ENCODE results near the gene COL12A1. TPM values are rescaled to one million over a fixed set of nuclear protein-coding genes. Genes with fewer than 3 reads are reported as not detected.

COL12A1 gene
- total RNA-seq, 1 donor from 2014 or later = 11.3 TPM

DNA sequence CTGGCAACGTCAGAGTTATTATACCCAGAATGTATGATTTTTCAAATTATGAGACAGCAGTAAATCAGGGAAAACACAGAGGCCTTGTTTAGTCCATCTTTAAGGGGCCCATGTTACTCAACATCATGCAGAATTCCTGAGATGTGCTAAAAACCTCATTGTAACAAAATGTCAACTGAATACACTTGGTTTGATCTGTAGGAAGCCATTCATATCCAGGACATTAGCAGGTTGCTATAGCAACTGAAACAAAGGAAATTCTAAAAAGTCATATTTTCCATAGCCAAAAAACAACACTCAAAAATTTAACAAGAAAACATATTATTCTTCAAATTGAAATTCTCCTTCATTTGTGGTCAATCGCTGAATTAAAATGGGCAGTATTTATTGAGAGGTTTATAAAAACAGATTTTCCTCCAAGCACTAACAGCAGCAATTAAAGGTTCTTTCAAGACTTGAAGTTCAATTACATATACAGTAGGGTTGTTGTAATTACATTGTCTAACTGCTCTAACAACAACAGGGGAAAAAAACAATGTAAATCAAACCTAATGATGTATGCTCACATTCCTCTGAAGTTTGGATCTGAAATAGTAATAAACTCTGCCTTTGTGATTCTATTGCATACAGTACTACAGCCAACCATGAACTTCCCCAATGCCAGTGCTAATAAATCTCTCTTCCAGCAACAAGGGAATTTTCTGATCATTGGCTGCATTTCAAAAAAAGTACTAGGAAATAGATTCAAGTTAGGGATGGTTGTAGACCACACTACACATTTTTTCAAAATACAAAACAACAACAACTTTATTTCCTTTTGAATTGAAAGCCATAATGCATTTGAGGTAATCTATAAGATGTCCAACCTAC lies 34.9 kb downstream of the COL12A1 start:
- no peak for FAIRE-seq
- Histone ChIP-seq H3K27me3 (ENCODE audit: control insufficient read depth, insufficient read depth, low read length) (no peaks in the 10 kb centered on the region), H3K4me3 (ENCODE audit: low read depth, low read length) (no peak overlapping the region), H3K36me3 (ENCODE audit: control insufficient read depth, insufficient read depth, low read length) (no peaks in the 10 kb centered on the region)
- no peak for DNase-seq (ENCODE audit: low read depth)
- TF ChIP-seq, protein P1, sequence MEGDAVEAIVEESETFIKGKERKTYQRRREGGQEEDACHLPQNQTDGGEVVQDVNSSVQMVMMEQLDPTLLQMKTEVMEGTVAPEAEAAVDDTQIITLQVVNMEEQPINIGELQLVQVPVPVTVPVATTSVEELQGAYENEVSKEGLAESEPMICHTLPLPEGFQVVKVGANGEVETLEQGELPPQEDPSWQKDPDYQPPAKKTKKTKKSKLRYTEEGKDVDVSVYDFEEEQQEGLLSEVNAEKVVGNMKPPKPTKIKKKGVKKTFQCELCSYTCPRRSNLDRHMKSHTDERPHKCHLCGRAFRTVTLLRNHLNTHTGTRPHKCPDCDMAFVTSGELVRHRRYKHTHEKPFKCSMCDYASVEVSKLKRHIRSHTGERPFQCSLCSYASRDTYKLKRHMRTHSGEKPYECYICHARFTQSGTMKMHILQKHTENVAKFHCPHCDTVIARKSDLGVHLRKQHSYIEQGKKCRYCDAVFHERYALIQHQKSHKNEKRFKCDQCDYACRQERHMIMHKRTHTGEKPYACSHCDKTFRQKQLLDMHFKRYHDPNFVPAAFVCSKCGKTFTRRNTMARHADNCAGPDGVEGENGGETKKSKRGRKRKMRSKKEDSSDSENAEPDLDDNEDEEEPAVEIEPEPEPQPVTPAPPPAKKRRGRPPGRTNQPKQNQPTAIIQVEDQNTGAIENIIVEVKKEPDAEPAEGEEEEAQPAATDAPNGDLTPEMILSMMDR (IDR thresholded peaks at IDR 0.05; ENCODE audit: insufficient read depth, low read length, severe bottlenecking) = no peak

DNA sequence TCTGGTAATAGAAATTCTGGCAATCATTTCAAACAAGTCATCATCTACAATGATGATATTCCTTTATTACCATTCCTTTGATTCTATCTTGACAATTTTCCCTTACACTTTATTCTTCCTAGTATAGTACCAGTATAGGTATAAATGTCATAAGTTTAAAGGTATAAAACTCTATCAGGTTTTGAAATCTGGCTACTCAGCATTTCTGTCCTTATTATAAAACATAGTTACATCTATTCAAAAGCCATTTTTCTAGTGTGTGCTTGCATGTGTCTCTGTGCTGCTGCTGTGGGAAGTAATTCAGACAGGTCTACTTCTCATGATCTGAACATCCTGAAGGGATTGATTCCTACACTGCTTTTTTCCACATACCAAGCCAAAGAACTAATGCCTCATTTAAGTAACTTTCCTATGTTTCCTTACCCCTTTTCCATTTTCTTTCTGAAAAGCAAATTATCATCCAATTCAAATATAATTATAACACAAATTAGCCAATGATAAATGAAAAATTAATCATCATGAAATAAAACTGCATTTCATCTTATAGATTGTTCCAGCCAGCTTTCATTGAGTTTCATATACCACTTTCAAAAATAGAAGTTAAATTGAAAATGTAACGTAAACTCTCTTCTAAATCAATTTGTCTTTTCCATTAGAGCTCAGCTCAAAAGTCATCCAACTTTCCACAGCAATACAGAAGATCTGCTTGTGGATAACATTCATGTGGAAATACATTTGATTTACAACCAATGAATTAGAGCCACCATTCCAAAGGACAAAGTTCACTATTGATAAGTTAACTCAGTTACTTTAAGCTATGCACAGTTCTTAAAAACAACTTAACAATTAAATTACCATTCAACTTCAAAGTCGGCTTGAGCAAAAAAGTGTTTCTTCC lies 35.9 kb downstream of the COL12A1 start:
- H3K36me3 ChIP-seq (ENCODE audit: control insufficient read depth, insufficient read depth, low read length) = no peaks in the 10 kb centered on the region
- FAIRE-seq = no peak
- TF ChIP-seq, protein P1 (IDR thresholded peaks at IDR 0.05; ENCODE audit: insufficient read depth, low read length, severe bottlenecking) = no peak

DNA sequence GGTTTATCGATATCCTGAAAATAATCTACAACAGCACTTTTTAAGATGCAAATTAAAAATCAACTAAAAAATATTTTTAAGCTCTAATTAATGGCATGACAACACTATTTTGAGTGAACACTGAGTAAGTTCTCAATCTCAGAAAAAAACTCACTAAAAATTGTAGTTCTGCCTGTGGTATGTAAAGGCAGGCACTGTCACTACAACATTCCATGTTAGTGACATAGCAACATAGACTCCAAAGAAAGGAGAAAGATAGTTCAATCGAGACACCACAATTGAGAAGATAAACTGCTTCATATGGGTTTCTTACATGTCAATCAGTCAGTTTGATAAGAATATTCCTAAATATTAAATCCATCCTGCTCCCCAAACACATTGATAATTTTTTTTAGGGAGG lies 38.0 kb downstream of the COL12A1 start:
- H3K36me3 ChIP-seq (ENCODE audit: control insufficient read depth, insufficient read depth, low read length) = no peaks in the 10 kb centered on the region
- no peak overlapping the region for H3K4me3 ChIP-seq (ENCODE audit: low read depth, low read length)
- FAIRE-seq (no peak), DNase-seq (ENCODE audit: low read depth) (no peak)
- TF ChIP-seq, protein P1 (IDR thresholded peaks at IDR 0.05; ENCODE audit: insufficient read depth, low read length, severe bottlenecking) = no peak
- H3K27me3 ChIP-seq (ENCODE audit: control insufficient read depth, insufficient read depth, low read length) = no peaks in the 10 kb centered on the region

More for the DNA sequence above, 35.9 kb downstream of the COL12A1 start:
- Histone ChIP-seq H3K4me3 (ENCODE audit: low read depth, low read length) (no peak overlapping the region), H3K27me3 (ENCODE audit: control insufficient read depth, insufficient read depth, low read length) (no peaks in the 10 kb centered on the region)
- no peak for DNase-seq (ENCODE audit: low read depth)

DNA sequence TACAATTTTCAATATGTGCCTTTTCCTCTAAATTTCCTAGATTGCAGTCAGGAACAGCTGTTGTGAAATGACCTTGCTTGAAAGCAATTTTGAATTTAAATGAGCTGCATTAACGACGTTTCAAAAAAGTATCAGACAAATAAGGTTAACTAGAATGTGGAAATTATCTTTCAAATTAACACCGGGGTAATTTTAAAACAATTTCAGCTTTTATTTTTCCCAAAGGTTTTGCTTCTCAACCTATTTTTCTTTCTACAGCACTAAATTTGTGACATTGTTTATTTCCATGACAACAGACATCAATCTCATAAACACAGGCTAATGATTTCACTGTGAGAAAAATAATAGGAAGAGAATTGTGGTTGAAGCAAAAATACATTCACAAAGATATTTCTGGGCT lies 38.5 kb downstream of the COL12A1 start:
- Histone ChIP-seq H3K36me3 (ENCODE audit: control insufficient read depth, insufficient read depth, low read length) (no peaks in the 10 kb centered on the region), H3K4me3 (ENCODE audit: low read depth, low read length) (no peak overlapping the region), H3K27me3 (ENCODE audit: control insufficient read depth, insufficient read depth, low read length) (no peaks in the 10 kb centered on the region)
- no peak for FAIRE-seq
- no peak for DNase-seq (ENCODE audit: low read depth)
- TF ChIP-seq, protein P1 (IDR thresholded peaks at IDR 0.05; ENCODE audit: insufficient read depth, low read length, severe bottlenecking) = no peak

DNA sequence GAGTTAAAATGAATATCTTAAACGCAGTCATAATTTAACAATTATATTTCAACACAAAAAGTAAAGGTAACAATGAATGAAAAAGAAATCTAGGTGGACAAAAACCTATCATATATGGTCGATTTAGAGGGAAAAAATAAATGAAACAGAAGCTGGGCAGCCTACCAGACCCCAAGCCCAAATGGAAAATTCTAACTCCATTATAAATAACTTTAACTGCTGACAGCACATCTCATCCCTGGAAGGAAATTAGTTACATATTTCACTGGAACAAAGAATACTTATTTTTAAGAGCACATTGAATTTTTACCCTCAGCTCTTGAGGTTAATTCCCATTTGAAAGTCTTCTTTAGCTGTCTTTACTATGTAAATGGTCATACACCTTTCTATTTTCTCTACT lies 39.1 kb downstream of the COL12A1 start:
- TF ChIP-seq, protein P1 (IDR thresholded peaks at IDR 0.05; ENCODE audit: insufficient read depth, low read length, severe bottlenecking) = no peak
- H3K27me3 ChIP-seq (ENCODE audit: control insufficient read depth, insufficient read depth, low read length) = no peaks in the 10 kb centered on the region
- no peak for DNase-seq (ENCODE audit: low read depth)
- H3K4me3 ChIP-seq (ENCODE audit: low read depth, low read length) = no peak overlapping the region
- no peaks in the 10 kb centered on the region for H3K36me3 ChIP-seq (ENCODE audit: control insufficient read depth, insufficient read depth, low read length)
- no peak for FAIRE-seq
